HL-60/S4 treated with retinoic acid at 250 ng/mL for 4 days and 3 days (cell line): ENCODE results near the gene HTT.

Source experiments
- in situ Hi-C: fragments of 300-500 bp; cut with MboI; formaldehyde crosslinking; loops from 2 replicates; pipeline ENCODE4 v1.7.0; 2022; ENCODE audit warnings: low sequenced_read_pairs

The HTT gene

DNA sequence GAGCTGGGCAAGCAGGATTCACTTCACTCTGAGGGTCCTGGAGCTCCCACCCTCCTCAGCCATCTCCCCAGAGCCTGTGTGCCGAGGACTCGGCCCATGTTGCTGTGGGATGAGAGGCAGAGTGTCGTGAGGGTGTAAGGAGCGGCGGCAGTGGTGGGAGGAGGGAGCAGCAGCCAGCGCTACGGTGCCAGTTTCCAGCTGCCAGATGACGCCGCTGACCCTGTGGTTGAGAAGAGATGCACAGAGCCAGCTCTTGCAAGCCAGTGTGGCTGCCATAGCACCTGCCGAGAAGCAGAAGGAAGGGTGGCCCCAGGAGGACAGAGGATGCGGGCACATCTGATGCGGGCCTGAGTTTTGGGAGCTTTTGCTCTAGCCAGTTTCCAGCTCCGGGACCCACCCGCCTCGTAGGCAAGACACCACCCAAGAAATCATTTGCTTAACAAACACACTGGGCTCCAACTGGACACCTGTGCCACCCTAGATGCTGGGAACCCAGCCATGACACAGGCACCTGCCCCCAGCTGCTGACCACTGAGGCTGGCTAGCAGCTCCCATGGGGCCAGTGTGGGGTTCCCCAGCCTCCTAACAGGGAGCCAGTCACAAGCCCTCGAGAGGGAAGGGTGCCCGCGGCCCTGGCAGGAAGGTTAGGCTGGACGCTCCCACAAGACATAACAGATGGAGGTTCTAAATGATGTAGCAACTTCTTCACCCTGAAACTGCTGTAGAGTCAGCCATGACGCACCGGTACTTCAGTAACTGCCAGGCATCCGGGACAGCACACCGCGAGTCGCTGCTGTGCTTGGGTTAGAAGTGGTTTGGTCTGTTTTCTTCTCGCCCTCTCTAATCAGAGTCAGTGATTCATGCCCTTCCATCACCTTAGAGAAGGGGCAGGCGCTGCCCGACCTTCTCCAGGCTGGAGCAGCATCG lies 183.3 kb downstream of the HTT start:
- in situ Hi-C loops: no loop called here

DNA sequence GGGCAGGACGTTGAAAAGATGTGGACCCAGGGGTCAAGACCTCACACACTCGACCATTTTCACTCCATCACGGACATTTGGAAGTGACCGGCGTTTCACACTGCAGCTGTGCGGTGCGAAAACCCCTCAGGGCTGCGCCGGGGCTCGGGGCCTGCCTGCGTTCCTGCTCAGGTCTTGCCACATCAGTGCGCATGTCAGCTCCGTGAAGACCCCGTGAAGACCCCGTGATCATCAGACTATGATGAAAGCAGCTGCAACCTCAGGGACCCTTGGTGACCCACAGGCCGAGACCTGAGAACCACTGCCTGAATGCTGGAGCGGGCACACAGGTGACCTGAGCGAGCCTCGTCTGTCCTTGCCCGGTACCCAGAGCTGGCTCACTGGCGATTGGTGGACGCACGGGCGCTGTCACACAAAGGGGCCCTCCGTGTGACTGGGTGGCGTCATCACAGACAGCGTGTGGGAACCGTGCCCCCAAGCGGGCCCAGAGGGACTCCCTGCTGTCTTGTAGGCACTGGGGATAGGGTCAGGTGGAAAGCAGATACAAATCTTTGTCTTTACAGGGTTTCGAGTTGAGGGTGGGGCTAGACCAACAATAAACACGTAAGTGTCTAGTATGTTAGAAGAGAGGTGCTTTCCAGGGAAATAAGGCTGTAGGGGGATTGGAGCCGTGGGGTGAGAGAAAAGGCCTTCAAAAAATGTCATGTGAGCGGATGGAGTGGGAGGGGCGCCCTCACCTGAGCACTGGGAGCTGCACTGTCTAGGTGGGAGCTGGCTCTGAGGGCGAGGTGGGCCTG lies 187.1 kb downstream of the HTT start:
- in situ Hi-C loops: no loop called here

DNA sequence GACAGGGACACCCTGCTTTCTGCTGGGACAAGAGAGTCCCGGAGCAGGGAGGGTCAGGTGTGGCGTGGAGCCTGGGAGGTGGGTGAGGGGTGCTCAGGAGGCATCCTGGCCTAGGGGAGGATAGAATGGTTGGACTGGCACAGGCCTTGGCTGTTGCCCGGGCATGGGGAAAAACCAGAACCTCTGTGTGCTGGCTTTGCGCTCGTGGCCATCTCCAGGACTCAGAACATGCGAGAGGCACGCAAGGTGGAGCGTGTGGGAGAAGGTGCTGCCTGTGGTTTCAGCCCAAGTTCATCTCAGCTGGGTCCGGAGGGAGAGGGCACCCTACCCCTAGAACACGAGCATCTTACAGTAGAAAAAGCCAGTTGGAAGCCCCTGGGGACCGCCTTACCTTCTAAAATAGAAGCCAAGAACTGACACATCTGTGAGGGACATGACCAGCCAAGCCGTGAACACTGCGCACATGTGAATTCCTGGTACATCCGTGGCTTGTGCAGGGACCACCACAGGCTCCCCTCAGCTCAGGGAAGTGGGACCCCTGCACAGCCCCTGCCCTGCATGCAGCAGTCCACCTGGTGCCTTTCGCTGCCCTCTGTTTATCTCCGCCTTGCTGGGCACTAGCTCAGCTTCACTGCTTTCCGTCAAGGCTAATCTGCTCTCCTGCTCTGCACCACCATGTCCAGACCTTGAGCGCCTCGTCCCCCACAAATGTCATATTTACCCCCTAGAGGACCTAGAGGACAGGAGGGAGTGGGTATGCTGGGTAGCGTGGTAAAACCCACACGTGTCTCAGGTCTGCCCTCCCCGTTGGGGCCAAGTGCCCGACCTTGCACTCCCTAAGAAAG lies 187.9 kb downstream of the HTT start:
- in situ Hi-C loops: no loop called here

DNA sequence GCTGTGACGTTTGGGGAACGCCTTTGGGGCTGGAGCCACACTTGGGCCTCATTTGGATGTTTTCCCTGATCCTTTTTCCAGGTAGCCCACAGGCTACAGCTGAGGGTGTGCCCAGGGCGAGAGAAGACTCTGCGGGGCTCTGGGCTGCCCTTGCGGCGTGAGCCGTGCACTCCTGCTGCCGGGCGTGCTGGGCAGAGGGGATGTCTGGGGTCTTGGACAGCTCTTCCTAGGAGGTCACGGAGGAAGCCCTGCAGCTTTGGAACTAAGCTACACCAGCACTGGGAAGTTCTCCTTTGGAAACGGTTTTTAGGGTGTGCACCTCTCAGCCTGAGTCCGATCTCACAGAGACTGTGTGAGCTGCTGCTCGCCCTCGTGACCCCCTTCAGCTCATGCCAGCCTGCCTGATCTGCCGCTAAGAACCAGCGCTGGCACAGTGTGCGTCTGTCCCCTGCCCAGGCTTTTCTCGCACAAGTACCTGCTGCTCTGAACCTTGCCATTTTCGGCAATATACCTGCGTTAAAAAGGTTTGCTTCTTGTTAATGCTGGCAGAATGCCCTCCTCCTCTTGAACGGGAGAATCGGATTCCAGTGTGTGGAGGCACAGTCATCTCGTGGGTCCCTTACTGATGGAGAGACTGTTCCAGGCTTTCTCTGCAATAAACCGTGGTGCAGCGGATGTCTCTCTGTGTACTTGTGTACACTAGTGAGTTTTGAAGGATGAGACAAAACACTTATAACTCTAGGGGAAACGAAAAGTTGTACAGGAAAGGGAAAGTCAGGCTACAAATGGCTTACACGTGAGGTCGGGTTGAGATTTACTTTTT lies 188.8 kb downstream of the HTT start:
- in situ Hi-C loops: no loop called here

DNA sequence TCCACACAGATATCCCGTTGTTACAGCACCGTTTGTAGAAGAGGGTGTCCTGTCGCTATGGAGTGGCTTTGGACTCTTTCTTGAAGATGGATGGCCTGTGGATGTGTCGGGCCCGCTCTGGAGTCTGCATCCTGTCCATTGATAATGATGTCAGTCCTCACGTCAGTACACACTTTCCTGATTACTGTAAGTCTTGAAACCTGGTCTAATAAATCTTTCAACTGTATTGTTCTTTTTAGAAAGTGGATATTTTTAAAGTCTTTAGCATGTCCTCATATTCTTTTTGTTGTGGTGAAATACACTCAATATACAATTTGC lies 189.4 kb downstream of the HTT start:
- in situ Hi-C loops: no loop called here

DNA sequence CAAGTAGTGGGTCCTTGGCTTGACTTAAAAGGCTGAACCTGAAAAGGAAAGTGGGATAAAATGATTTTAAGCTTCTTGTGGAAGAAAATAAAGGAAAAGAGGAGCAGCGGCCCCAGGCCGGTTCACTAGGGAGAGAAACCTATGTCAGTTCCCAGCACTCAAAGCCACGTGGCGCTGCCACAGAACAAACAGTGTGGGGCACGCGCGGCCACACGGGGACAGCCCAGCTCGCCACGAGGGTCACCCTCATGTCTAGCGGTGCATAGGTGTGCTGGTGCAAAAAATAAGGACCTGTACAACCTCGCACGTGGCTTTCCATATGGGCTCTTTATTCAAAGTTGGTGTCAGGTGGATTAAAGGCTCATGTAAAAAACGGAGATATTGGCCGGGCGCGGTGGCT lies 191.6 kb downstream of the HTT start:
- in situ Hi-C loops: no loop called here

DNA sequence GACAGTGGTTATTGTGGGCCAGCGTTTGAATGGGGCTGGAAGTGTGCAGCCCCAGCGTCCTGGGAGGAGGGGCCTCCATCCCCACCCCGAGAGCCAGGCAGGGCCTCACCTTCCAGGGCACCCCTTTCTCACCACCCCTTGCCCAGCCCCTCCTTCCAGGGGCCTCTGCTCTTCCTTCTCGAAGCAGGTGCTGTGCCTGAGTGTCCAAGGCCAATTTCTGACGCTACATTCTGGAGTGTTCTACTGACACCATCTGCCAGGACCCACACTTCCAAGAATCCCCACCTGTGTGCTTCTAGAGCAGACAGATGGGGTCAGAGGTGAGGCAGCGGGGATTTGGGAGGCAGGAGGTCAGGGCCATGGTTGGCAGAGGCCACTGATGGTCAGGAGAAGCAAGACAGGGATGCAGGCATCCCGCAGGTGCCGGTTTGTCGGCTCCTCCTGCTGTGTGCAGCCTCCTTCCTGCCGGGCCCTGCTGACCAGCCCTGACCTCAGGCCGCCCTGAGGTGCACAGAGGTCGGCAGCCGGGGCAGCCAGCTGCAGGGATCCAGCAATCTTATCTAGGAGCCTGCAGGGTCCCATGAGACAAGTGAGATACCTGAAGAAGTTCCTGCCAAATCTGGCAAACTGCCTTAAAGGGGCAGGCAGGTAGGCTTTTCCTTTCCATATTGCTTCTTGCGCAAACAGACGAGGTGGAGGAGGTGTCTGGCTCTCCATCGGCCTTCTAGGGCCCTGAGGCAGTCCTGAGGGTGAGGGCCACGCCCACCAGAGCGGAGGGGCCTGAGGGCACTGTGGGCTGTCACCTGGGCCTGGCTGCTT lies 193.3 kb downstream of the HTT start:
- in situ Hi-C loops: no loop called here

DNA sequence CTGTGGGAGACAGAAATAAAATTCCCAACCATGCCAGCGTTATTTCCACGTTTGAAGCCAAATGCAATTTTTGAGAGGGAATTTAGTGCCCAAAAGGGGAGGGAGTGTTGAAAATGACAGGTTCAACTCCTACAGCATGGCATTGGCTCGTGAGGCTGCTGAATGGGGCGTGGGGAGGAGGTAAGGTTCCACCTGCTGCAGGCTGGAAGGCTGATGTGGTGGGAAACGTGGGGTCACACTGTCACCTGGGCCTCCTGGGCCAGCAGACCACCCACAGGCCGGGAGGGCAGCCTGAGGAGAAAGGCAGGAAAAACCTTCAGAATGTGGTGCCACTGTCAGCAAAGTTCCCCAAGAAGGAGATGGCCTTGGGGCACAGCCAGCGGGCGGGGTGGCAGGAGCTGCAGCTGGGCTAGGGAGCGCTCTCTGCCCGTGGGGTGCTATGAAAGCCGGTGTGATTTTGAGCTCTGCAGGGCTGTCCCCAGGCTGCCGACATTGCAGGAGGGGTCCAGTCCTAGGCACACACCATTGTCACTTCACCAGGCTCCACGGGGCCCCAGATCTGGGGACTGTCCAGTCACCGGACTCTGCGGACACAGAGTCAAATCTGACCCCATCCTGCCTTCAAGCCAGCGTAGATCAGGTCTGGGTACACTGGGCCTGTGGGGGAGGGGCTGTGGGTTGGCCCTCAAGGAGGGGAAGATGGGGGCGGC lies 194.1 kb downstream of the HTT start:
- in situ Hi-C loops: no loop called here

DNA sequence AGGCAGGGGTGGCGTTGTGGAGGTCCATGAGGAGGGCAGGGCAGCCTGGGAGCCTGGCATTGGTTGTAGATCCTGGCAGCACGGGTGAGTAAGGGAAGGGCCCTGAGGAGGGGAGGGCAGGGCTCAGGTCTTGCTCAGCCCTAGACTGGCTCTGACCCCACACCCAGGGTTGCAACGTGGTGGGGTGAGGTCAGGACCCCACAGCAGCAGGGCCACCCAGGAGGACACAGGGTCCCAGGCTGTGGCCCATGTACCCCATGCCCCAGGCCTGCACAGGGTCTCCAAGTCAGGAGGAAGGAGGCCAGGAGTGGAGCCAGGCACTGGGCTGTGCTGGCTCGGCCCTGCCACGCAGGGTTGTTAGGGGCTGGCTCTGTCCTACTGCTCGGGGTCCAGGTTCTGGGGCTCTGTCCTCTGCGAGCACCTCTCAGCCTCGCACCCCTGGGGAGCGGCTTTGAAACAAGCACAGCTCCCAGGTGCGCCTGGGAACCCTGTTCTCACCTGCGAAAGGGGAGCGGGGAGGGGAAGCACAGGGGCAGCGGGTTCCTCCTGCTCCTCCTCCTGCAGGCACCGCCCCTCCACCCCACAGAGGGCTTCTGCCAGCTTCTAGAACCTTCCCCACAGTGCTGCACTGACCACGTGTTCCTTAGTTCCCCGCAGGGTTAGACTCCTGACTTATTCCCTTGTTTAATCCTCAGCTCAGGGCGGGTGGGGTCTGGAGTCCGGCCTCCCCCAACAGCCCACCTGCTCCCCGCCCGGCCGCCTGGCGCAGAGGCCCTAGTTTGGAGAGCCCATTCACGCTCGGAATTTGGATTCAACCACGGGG lies 194.8 kb downstream of the HTT start:
- in situ Hi-C loops: no loop called here

DNA sequence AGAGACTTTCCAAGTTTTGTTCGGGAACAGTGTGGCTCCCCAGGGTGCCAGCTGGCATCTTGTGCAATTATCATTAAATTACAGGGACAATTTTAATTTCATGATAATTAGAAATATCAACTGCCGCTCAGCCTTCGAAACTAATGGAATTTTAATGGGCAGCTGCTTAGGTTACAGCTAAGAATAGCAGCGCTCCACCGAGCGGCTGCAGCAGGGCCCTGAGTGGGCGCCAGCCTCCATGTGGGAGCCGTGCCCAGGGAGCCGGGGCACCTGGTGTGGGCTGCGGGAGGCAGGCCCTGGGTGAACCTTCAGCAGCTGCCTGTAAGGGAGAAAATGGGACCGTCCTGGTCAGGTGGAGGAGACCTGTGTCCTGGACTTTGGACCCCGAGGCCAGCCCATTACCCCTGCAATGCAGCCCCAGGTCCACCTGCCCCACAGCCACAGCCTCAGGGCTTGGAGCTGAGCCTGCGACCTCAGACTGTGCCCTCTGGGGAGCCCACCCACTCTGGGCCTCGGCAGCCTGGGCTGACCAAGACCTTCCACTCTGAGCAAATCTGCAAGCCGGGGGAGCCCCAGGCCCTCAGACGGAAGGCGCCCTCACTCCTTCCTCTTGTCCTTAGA lies 195.6 kb downstream of the HTT start:
- in situ Hi-C loops: no loop called here

DNA sequence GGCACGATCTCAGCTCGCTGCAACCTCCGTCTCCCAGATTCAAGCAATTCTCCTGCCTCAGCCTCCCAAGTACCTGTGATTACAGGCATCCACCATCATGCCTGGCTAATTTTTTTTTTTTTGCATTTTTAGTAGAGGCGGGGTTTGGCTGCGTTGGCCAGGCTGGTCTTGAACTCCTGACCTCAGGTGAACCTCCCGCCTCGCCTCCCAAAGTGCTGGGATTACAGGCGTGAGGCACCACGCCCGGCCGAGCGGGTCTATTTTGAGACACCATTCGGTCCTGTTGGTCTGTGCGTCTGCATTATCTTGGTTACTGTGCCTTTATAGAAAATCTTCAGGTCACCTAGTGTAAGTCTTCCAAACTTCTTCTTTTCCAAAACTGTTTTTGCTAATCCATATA lies 196.7 kb downstream of the HTT start:
- in situ Hi-C loops: no loop called here

DNA sequence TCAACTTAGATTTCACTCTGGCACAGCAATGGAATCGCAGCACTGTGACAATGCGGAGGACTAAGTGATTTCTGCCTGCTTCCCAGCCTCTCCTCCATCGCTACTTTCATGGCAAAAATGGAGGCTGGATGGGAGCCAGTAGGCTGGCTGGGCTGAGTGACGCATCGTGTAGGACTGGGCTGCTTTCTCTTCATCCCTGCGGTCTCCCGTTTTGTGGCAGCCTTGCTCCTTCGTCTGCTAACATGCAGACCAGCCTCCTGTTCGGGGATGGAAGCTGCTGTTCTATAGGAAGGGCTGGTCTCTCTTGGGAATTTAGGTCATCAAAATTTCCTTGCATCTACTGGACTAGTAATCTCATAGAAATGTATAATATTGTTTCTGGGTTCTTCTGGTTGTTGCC lies 202.5 kb downstream of the HTT start:
- in situ Hi-C loops: no loop called here

DNA sequence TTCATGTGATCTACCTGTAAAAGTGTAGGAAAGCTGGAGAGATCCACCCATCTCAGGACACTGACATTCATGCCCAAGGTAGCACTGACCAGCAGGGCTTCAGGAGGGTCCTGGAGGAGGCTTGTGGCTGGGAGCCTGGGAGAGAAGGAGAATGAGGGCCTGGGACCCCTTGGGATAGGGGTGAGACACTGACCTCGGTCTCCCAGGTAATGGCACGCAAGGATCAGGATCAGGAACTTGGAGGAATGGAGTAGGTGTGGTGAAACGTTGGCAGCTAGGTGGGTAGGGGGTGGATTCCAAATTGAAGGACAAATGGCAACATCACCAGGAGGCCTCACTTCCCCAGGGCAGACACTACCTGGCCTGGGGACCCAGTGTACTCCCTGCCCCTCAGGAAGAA lies 206.0 kb downstream of the HTT start:
- in situ Hi-C loops: no loop called here

DNA sequence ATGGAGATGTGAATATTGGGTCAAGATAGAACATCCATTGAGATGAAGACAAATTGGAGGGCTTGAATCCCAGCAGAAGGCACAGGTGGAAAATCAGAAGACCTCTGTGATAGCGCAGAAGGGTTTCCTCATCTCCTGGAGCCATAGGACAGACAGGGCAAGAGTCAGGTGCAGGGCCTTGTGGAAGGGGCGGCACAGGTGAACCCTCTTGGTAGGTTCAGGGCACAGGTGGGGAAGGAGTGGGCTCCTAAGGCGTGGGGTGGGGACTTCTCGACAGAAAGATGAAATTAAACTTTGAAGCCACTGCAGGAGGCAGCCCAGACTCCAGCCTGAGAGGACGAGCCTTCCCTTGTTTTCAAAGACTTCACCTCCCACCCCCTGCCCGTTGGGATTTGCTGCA lies 209.0 kb downstream of the HTT start:
- in situ Hi-C loops: no loop called here

DNA sequence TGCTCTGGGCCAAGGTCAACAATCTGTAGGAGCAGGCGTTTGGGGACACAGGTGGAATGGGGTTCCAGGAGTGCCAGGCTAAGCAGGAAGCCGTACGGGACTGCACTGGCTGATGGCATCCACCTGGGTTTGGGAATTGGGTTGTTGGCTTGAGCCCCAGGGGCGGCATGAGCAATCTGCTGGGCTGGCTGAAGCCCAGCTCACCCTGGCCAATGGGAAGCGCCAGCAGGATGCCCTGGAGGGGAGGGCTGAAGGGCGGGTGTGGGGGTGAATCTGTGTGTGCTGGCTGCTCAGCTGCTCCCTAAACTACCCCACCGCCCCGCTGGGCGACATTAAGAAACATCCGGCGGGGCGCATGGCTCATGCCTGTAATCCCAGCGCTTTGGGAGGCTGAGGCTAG lies 209.4 kb downstream of the HTT start:
- in situ Hi-C loops: no loop called here

DNA sequence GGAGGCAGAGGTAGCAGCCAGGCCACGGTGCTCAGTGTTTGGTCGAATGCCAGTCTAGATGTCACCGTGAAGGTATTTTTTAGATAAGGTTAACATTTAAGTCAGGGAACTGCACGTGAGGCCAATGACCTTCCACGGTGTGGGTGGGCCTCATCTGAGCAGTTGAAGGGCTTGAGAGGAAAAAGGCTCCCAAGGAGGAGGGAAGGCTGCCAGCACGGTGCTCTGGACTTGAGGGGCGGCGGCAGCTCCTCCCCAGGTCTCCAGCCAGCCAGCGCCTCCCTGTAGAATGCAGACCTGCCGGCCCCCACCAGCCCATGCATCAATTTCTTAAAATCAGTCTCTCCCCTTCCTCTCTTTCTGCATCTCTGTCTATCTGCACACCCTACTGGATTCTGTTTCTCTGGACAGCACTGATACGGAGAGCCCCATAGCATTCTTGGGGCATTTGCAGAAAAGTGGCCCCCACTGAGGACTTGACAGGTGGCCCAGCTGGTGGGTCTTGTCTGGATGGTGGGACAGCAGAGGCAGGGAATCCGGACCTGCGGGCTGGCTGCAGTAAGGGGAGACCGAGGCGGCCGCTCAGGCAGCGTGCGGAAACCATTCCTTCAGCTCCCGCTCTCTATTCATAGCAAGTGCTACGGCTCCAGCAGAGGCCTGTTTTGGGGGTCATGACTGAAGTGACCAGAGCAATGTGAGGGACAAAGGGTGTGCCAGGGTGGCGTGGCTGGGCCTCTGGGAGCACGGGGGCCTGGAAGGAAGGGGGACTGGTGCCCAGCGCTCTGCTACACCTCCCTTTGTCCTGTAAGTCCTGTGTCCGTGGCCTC lies 210.5 kb downstream of the HTT start:
- in situ Hi-C loops: no loop called here
